HepG2 (cell line): ENCODE results near the gene GUCY2C. TPM values are rescaled to one million over a fixed set of nuclear protein-coding genes. Genes with fewer than 3 reads are reported as not detected.

ENCODE experiments used
- ATAC-seq: fragments of 200-7000 bp; cut with Tn5 transposase; 3 replicates; pipeline ENCODE4 v1.9.1; 2020; ENCODE audit warnings: mild to moderate bottlenecking, moderate library complexity
- BruUV-seq: library from RNA; stranded (reverse); fragments of 400-500 nt; replicated peaks from 2 replicates; lab custom pipeline; 2021; lab: Mats Ljungman, UMichigan
- CTCF ChIA-PET: fragments of 300-600 bp; formaldehyde crosslinking; extraction: SDS; loops from one replicate; lab custom pipeline; 2021; ENCODE audit warnings: low total read pairs, inconsistent platforms, low intra/inter-chr PET ratio; lab: Yijun Ruan, JAX
- POLR2A ChIA-PET: fragments of 350-600 bp; sonication (Branson Sonifier 250); formaldehyde crosslinking; loops from one replicate; lab custom pipeline; 2020; ENCODE audit warnings: antibody characterized with exemption, inconsistent platforms; lab: Yijun Ruan, JAX
- DNase-seq: peaks from one replicate; pipeline ENCODE4 v3.0.0-alpha.2; 2015; ENCODE audit warnings: low spot score
- FAIRE-seq: peaks from 3 replicates; lab custom pipeline; 2011; peaks lifted over from hg19 to GRCh38; lab: Jason Lieb, UNC
- H2AFZ ChIP-seq: one replicate; pipeline ENCODE4 v1.6.1; 2011; ENCODE audit warnings: low read length, inconsistent platforms
- H3K27ac ChIP-seq: fragments of 300-600 bp; 3 replicates; pipeline ENCODE4 v1.8.0; 2011; ENCODE audit warnings: mixed run types, mild to moderate bottlenecking, mixed read lengths, low read length, inconsistent platforms; ENCODE audit not compliant: insufficient read depth; ENCODE audit errors: extremely low read length
- H3K27me3 ChIP-seq, 2 experiments: fragments of 200-600 bp in 1 of 2; 2 replicates in 1 of 2; 3 replicates in 1 of 2; pipeline versions ENCODE4 v1.6.0 to v1.8.0; 2011; ENCODE audit warnings: low read length in 2 of 2, mild to moderate bottlenecking in 2 of 2, moderate library complexity in 2 of 2, inconsistent platforms in 1 of 2; ENCODE audit not compliant: insufficient read depth in 2 of 2, control insufficient read depth in 1 of 2
- H3K36me3 ChIP-seq, 2 experiments: fragments of 200-600 bp in 1 of 2; replicated peaks in 1 of 2; 2 replicates in 1 of 2; 3 replicates in 1 of 2; pipeline versions ENCODE4 v1.5.1 to v1.8.0; 2011; ENCODE audit warnings: low read length in 2 of 2, inconsistent platforms in 1 of 2; ENCODE audit not compliant: insufficient read depth in 2 of 2, control insufficient read depth in 1 of 2
- H3K4me1 ChIP-seq: 2 replicates; pipeline ENCODE4 v1.5.1; 2012; ENCODE audit warnings: low read length, inconsistent platforms; ENCODE audit not compliant: insufficient read depth
- H3K4me2 ChIP-seq: 2 replicates; pipeline ENCODE4 v1.6.0; 2011; ENCODE audit warnings: low read depth, low read length, inconsistent platforms
- H3K4me3 ChIP-seq, 3 experiments: fragments of 200-600 bp in 1 of 3; sonication (generic), shearing (Covaris generic) in 1 of 3; replicated peaks in 1 of 3; 2 replicates each; pipeline ENCODE4 v1.5.1; 2011 to 2016; ENCODE audit warnings: low read length in 3 of 3, inconsistent platforms in 2 of 3, low read depth in 2 of 3, mild to moderate bottlenecking in 2 of 3, control low read depth in 1 of 3, mixed read lengths in 1 of 3; ENCODE audit not compliant: insufficient read depth in 1 of 3
- H3K79me2 ChIP-seq: one replicate; pipeline ENCODE4 v1.6.1; 2011; ENCODE audit warnings: low read length, inconsistent platforms; ENCODE audit not compliant: insufficient read depth
- H3K9ac ChIP-seq: 2 replicates; pipeline ENCODE4 v1.6.0; 2011; ENCODE audit warnings: mild to moderate bottlenecking, low read depth, low read length, inconsistent platforms; ENCODE audit not compliant: insufficient read depth
- H3K9me3 ChIP-seq: 2 replicates; pipeline ENCODE4 v1.5.1; 2012; ENCODE audit warnings: mild to moderate bottlenecking, low read length
- H4K20me1 ChIP-seq: 2 replicates; pipeline ENCODE4 v1.6.0; 2011; ENCODE audit warnings: inconsistent platforms, mild to moderate bottlenecking, low read length, moderate library complexity; ENCODE audit not compliant: insufficient read depth
- CEBPB ChIP-seq: IDR thresholded peaks from 2 replicates; pipeline ENCODE4 v1.6.1; 2011; ENCODE audit warnings: low read depth, low read length, improper control_type of control experiment, borderline replicate concordance
- CEBPG ChIP-seq: IDR thresholded peaks from 2 replicates; pipeline ENCODE4 v1.6.1; 2016
- HMG20B ChIP-seq: conservative IDR thresholded peaks from 2 replicates; pipeline ENCODE4 v1.6.1; 2016; ENCODE audit warnings: missing genetic modification reagents, missing compliant biosample characterization
- SOX13 ChIP-seq, 3 experiments: fragments of 450-650 bp in 1 of 3; sonication (generic) in 1 of 3; formaldehyde crosslinking in 1 of 3; IDR thresholded peaks in 2 of 3; conservative IDR thresholded peaks in 1 of 3; 2 replicates each; pipeline versions ENCODE4 v1.5.0 to v1.6.1; 2016 to 2020; ENCODE audit warnings: antibody characterized with exemption in 1 of 3, mild to moderate bottlenecking in 1 of 3, missing compliant biosample characterization in 1 of 3, missing genetic modification reagents in 1 of 3, moderate library complexity in 1 of 3
- TCF7 ChIP-seq: sonication (generic); IDR thresholded peaks from 2 replicates; pipeline ENCODE4 v1.6.1; 2016; ENCODE audit warnings: antibody characterized with exemption, low read depth
- ZNF354B ChIP-seq: sonication (generic); formaldehyde crosslinking; IDR thresholded peaks from 2 replicates; pipeline ENCODE4 v1.8.0; 2022; ENCODE audit warnings: mild to moderate bottlenecking, missing genetic modification reagents
- ZNF546 ChIP-seq: sonication (generic); formaldehyde crosslinking; conservative IDR thresholded peaks from 2 replicates; pipeline ENCODE4 v1.8.1; 2023; ENCODE audit warnings: mild to moderate bottlenecking, missing genetic modification reagents
- ZNF672 ChIP-seq: sonication (generic); formaldehyde crosslinking; IDR thresholded peaks from 2 replicates; pipeline ENCODE4 v1.8.1; 2022; ENCODE audit warnings: missing genetic modification reagents
- WGBS: methylation state at CpG from one replicate; pipeline ENCODE4 v1.1.6; 2017; ENCODE audit warnings: low lambda C conversion rate; 5-methylcytosine and 5-hydroxymethylcytosine counted together
- in situ Hi-C: cut with HindIII; loops from 2 replicates; pipeline ENCODE4 v1.10.0; 2017; ENCODE audit warnings: low pct_unique_long_range_greater_than_20kb; ENCODE audit not compliant: extremely low pct_ligation_motif_present
- intact Hi-C: fragments of 100-400 bp; cut with micrococcal nuclease; formaldehyde crosslinking; loops from one replicate; pipeline ENCODE4 v1.10.0; 2022; ENCODE audit not compliant: unreplicated experiment
- polyA plus RNA-seq, 8 experiments: library from polyadenylated mRNA; depleted of rRNA in 3 of 8; stranded (reverse) in 7 of 8; unstranded in 1 of 8; fragments of >200 nt; fragmentation: Illumina TruSeq in 4 of 8; extraction: Trizol in 4 of 8; gene quantifications; 2 replicates each; pipeline versions ENCODE4 v1.2.1 to v1.2.3, GENCODE V29; 2011 to 2016; ENCODE audit warnings: low read depth in 4 of 8, missing spikeins in 1 of 8, mixed read lengths in 1 of 8; ENCODE audit not compliant: insufficient read depth in 1 of 8
- total RNA-seq, 5 experiments: library from RNA; depleted of rRNA; stranded (reverse); fragments of >200 nt; fragmentation: Illumina TruSeq; extraction: Trizol; gene quantifications; 2 replicates each; pipeline ENCODE4 v1.2.3, GENCODE V29; 2016; ENCODE audit warnings: low read depth in 1 of 5
- TF ChIP-seq, protein P1 (sequence below): sonication (generic); formaldehyde crosslinking; IDR thresholded peaks from 2 replicates; pipeline ENCODE4 v1.4.0; 2020; ENCODE audit warnings: missing genetic modification reagents, borderline replicate concordance
- TF ChIP-seq, protein P2 (sequence below), 2 experiments: sonication (generic) in 1 of 2; formaldehyde crosslinking in 1 of 2; IDR thresholded peaks; 2 replicates each; pipeline versions ENCODE4 v1.4.0 to v1.6.1; 2016 to 2020; ENCODE audit warnings: borderline replicate concordance in 1 of 2, low read depth in 1 of 2, mild to moderate bottlenecking in 1 of 2, missing genetic modification reagents in 1 of 2
- TF ChIP-seq, protein P3 (sequence below): sonication (generic); formaldehyde crosslinking; conservative IDR thresholded peaks from 2 replicates; pipeline ENCODE4 v1.8.0; 2022; ENCODE audit warnings: mild to moderate bottlenecking, moderate library complexity, missing genetic modification reagents

The GUCY2C gene
- total and polyA plus RNA-seq, 2 of the 13 experiments (the other 11 are each of a cell fraction or from before 2014, with no cell fraction given), result not detected

DNA sequence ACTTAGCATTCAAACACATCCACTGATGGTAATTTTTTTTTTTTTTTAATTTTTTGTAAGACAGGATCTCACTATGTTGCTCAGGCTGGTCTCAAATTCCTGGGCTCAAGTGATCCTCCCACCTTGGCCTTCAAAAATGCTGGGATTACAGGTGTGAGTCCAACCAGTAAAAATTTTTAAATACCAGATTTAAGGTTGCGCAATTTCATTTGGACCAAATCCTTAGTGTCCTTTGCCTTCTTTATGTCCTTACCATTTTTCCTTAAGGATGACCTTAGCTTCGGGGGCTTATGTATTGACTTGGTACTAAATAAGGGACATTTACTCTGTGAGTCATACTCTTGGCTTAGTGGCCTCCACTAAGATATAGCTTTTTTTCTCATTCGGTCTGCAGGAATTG, 124.6 kb downstream of the GUCY2C start:
- no peak overlapping the region for H3K4me3 ChIP-seq
- no peak overlapping the region for H3K9ac ChIP-seq
- H4K20me1 ChIP-seq, result no peaks in the 10 kb centered on the region
- intact Hi-C loops, result no loop called here
- no peak for DNase-seq
- H3K79me2 ChIP-seq, result no peaks in the 10 kb centered on the region
- CTCF ChIA-PET, result no interaction called here
- no peaks in the 10 kb centered on the region; a peak in 1 of 5 replicates for H3K27me3 ChIP-seq
- no peak for FAIRE-seq
- no peaks in the 10 kb centered on the region for H3K36me3 ChIP-seq
- POLR2A ChIA-PET, result no interaction called here
- no peak for ATAC-seq
- no TSS peak for BruUV-seq
- H3K4me1 ChIP-seq, result no peaks in the 10 kb centered on the region
- H3K4me2 ChIP-seq, result no peak overlapping the region
- WGBS, result 50% methylated on average over 3 of the region's 3 CpGs
- no peak for TF ChIP-seq TCF7
- TF ChIP-seq CEBPG (CRISPR knock-in tag), result no peak
- peak; percentile 84 for TF ChIP-seq CEBPB
- no peak for TF ChIP-seq SOX13 (IDR thresholded peaks at IDR 0.05)
- TF ChIP-seq SOX13 (CRISPR knock-in tag; conservative IDR thresholded peaks at IDR 0.05 in 1 of 2, IDR thresholded peaks at IDR 0.05 in 1 of 2), result no peak
- in situ Hi-C loops, result no loop called here
- H3K27ac ChIP-seq, result no peak overlapping the region
- H2AFZ ChIP-seq, result no peak overlapping the region
- H3K9me3 ChIP-seq, result no peaks in the 10 kb centered on the region

DNA sequence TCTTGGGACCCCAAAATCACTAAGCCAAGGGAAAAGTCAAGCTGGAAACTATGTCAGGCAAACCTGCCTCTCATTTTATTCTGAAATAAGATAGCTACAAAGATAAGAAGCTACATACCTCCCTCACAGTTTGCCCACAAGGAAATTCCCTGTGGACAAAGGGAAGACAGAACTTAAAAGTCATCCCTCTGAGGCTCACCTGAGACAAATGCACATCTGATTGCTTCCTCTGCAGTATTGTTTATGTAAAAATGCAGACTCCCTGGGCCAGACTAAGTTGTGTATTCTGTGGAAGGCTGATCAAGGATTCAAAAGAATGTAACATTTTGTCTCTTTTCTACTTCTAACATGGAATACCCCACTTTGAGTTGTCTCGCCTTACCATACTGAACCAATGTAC, 126.2 kb downstream of the GUCY2C start:
- 50% methylated on average over 1 of the region's 1 CpG for whole genome bisulfite sequencing
- intact Hi-C loops, result no loop called here
- TF ChIP-seq, protein P1, sequence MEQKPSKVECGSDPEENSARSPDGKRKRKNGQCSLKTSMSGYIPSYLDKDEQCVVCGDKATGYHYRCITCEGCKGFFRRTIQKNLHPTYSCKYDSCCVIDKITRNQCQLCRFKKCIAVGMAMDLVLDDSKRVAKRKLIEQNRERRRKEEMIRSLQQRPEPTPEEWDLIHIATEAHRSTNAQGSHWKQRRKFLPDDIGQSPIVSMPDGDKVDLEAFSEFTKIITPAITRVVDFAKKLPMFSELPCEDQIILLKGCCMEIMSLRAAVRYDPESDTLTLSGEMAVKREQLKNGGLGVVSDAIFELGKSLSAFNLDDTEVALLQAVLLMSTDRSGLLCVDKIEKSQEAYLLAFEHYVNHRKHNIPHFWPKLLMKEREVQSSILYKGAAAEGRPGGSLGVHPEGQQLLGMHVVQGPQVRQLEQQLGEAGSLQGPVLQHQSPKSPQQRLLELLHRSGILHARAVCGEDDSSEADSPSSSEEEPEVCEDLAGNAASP (CRISPR knock-in tag), result no peak
- TF ChIP-seq HMG20B (CRISPR knock-in tag) (no peak), ZNF546 (CRISPR knock-in tag) (no peak), ZNF354B (CRISPR knock-in tag) (no peak), ZNF672 (CRISPR knock-in tag) (no peak)
- TF ChIP-seq, protein P2, sequence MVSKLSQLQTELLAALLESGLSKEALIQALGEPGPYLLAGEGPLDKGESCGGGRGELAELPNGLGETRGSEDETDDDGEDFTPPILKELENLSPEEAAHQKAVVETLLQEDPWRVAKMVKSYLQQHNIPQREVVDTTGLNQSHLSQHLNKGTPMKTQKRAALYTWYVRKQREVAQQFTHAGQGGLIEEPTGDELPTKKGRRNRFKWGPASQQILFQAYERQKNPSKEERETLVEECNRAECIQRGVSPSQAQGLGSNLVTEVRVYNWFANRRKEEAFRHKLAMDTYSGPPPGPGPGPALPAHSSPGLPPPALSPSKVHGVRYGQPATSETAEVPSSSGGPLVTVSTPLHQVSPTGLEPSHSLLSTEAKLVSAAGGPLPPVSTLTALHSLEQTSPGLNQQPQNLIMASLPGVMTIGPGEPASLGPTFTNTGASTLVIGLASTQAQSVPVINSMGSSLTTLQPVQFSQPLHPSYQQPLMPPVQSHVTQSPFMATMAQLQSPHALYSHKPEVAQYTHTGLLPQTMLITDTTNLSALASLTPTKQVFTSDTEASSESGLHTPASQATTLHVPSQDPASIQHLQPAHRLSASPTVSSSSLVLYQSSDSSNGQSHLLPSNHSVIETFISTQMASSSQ (IDR thresholded peaks at IDR 0.05; ENCODE audit: low read depth), result no peak
- TF ChIP-seq, protein P2 (CRISPR knock-in tag; IDR thresholded peaks at IDR 0.05; ENCODE audit: borderline replicate concordance), result no peak
- TF ChIP-seq, protein P3, sequence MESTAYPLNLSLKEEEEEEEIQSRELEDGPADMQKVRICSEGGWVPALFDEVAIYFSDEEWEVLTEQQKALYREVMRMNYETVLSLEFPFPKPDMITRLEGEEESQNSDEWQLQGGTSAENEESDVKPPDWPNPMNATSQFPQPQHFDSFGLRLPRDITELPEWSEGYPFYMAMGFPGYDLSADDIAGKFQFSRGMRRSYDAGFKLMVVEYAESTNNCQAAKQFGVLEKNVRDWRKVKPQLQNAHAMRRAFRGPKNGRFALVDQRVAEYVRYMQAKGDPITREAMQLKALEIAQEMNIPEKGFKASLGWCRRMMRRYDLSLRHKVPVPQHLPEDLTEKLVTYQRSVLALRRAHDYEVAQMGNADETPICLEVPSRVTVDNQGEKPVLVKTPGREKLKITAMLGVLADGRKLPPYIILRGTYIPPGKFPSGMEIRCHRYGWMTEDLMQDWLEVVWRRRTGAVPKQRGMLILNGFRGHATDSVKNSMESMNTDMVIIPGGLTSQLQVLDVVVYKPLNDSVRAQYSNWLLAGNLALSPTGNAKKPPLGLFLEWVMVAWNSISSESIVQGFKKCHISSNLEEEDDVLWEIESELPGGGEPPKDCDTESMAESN, result no peak

More for the DNA sequence above, 126.2 kb downstream of the GUCY2C start:
- DNase-seq (no peak), ATAC-seq (no peak), FAIRE-seq (no peak)
- in situ Hi-C loops, result no loop called here
- Histone ChIP-seq H3K27ac (no peak overlapping the region), H4K20me1 (no peaks in the 10 kb centered on the region), H3K9ac (no peak overlapping the region), H2AFZ (no peak overlapping the region), H3K36me3 (no peaks in the 10 kb centered on the region), H3K4me1 (no peaks in the 10 kb centered on the region), H3K4me2 (no peak overlapping the region), H3K4me3 (no peak overlapping the region), H3K9me3 (no peaks in the 10 kb centered on the region), H3K27me3 (no peaks in the 10 kb centered on the region; a peak in 1 of 5 replicates), H3K79me2 (no peaks in the 10 kb centered on the region)
- ChIA-PET POLR2A (no interaction called here), CTCF (no interaction called here)
- no TSS peak for BruUV-seq
